Measurements from ENCODE around the gene SNX8.

SNX8 gene

GRCh38 chr7:2220030-2220429 is 94.2 kb downstream of the SNX8 start:
- DNase-seq (ENCODE audit: low spot score) = no peak

DNA sequence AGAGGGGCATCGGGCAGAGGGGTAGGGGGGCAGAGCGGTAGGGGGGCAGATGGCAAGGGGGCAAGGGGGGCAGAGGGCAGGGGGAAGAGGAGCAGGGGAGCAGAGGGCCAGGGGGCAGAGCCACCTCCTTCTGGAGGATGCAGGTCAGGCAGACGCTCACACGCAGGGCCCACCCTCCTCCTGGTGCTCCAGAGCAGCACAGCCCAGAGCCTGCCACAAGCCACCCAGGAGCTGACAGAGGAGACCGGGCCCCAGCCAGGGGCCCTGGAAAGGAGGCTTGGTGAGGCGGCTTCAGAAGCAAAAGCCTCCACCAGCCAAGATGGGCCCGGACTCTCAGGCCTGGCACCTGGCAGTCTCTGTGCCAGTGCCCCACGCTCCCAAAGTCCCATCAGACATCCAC is 94.6 kb downstream of the SNX8 start:
- no peak for DNase-seq (ENCODE audit: low spot score)

DNA sequence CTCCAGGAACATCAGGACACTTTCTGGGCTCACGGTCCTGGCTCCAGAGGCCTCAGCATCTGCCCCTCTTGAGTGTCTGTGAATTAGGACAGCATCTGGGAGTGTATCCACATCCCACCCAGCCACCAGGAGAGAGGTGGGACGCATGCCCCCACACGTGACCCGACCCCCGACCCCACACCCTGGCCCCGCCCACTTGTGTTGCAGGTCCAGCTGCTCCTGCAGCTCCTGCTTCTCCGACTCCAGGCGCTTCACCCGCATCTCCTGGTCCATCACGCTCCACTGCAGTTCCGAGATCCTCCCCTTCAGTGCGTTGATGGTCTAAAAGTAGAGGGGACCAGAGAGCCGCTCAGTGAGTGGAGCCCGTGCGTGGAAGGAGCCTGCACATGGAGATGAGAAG is 95.1 kb downstream of the SNX8 start:
- no peak for DNase-seq (ENCODE audit: low spot score)

DNA sequence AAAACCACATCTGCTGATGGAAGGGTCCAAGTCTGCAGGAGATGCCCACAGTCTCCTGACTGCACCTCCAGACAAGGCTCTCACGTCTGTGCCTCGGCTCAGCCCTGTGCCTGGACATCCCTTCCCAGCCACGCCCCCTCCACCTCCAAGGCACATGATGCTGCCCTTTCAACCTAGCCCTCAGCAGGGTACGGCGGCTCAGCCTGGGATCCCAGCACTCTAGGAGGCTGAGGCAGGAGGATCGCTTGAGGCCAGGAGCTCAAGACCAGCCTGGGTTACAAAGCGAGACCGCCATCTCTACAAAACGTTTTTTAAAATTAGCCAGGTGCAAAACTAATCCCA is 95.8 kb downstream of the SNX8 start:
- no peak for DNase-seq (ENCODE audit: low spot score)

DNA sequence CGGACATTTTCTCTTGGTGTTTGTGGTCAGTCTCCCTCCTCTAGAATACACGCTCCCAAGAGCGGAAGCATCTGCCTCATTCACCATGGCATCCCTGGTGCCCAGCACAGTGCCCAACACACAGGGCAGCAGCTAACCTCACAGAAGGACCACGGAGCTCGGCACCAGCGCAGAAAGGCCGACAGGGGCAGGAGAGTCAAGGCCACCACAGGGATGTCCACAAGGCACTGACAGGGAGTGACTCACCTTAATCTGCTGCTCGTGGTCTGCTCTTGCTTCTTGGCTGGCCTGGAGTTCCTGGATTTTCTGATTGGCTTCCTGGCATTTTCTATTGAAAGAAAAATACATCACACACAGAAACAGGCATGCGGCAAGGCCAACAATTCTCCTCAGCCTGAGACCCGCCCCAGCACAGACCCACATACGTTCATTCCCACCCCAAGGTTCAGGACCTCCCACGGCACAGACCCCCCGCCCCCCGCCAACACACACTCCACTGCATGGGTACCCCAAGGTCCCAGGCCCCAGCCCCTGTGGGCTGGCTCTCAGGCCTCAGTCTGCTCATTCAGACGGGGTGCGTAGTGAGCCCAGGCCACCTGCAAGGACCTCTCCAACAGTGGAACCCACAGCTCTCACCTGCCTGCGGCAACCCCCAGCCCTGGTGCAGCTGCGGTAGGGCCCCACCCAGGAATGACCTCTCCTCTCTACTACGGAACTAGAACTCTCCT is 96.4 kb downstream of the SNX8 start:
- DNase-seq (ENCODE audit: low spot score) = peak; percentile 18

- no peak for DNase-seq (ENCODE audit: low spot score)
Measured at GRCh38 chr7:2217206-2217605, 97.0 kb downstream of the SNX8 start.

- DNase-seq (ENCODE audit: low spot score) = no peak
Measured at GRCh38 chr7:2215851-2216250, 98.4 kb downstream of the SNX8 start.

DNA sequence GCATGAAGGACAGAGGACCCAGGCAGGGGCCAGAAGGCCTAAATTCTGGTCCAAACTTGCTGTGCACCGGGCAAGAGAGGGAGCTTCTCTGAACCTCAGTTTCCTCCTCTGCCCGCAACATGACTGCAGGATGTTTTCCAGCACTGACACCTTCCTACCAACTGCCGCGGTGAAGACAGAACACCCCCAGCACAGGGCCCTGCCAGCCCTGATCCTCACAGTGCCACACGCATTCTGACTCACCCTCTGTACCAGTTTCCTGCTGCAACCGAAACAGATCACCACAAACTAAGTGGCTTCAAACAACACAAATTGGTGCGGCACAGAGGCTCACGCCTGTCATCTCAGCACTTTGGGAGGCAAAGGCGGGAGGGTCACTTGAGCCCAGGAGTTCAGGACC is 99.6 kb downstream of the SNX8 start:
- DNase-seq (ENCODE audit: low spot score) = no peak

DNA sequence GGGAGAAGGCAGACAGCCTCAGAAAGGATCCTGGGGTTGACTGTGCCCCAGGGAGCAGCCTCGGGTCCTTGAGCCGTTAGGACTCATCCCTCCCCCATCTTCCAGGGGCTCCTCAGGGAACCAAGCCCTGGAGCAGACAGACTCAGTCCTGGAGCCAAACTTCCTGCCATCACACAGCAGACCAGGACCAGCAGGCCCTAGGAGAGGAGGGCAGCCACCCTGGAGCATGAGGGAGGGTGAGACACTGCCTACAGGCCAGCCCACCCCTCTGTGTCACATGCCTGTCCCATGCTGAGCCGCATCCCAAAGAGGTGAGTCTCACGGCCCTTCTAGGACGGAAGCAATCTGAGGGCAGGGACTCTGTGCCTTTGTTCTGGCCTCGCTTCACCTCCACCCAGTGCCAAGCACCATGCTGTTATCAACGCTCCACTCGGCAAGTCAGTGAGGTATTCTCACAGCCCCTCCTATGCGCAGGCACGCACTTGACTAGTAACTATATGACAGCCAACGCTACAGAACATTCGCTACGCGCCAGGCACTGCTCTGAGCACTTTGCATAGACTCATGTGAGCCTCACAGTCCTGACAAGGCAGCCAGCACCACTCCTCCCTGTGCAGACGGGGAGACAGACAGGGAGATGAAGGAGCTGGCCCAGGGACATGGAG is 100.6 kb downstream of the SNX8 start:
- DNase-seq (ENCODE audit: low spot score) = no peak

- DNase-seq (ENCODE audit: low spot score) = no peak
Measured at GRCh38 chr7:2212906-2213305, 101.3 kb downstream of the SNX8 start.

DNA sequence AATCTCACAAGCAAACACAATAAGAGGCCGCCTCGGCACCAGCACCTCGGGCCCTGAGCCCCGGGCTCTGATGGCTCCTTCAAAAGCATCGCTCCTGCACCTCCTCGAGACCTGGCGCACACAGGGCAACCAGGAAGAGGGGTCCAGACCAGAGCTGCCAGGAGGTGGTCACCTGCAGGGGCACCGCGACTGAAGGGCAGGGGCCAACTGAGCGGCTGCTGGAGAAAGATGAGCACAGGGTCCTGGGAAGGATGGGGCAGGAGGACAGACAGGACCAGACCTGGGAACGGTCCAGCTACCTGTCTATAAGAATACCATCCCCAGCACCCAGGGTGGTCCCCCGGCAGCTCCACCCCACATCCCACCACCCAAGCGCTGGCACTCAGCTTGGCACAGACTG is 102.3 kb downstream of the SNX8 start:
- DNase-seq (ENCODE audit: low spot score) = no peak

DNA sequence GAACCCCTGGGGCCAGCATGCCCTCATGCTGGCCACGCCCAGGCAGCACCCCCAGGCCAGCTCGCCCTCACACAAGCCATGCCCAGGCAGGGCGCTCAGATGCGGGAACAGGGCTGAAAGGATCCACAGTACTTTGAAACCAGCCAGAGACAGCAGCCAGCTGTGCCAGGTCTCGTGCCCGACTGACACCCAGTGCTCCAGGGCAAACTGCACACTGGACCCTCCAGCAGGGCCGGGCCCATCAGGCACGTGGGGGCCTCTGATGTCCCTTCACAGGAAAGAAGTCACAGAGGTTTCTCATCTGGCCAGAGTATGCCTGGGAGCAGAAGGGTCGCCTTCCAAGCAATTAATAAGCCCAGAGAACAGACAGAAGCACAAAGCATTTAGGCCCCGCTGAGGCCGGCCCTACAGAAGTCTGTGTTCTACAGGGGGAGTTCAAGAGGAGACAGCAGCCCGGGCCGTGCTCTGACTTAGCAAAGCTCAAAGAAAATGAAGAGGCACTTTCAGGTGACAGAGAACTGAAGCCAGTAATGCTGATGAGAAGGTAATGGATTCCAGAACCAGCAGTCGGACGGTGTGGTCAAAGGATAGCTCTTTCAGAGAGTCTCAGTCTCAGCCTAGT is 102.9 kb downstream of the SNX8 start:
- no peak for DNase-seq (ENCODE audit: low spot score)

DNA sequence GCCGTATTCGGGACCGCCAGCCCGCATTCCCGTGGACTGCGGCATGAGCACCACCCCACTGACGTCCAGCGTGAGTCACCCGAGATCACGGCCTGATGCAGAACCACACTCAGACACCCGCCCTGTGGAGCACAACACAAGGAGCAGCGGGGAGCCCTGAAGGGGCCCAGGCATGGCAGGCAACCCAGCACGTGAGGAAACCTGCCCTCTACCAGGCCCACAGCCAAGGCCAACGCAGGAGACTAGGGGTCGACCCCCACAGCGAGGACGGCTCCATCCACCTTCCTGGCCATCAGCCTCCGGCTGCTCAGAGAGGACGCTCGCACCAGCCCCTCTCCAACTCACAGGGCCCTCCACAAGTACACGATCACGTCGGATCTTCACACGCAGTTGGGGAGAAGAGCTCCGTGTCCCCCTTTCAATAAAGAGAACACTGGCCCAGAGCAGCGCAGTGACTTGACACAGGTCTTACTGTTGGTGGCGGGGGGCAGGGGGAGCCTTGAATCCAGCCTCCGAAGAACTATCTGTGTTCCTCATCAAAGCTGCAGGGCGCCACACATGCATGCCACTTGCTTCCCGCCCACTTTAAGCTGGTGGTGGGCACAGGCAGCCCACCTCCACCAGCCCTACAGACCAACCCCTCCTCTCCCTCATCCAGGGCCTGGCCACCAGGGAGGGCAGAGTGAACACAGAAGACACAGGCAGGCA is 103.5 kb downstream of the SNX8 start:
- DNase-seq (ENCODE audit: low spot score) = no peak

- no peak for DNase-seq (ENCODE audit: low spot score)
Measured at GRCh38 chr7:2209961-2210323, 104.3 kb downstream of the SNX8 start.

- peak; percentile 51 for DNase-seq (ENCODE audit: low spot score)
Measured at GRCh38 chr7:2209146-2209960, 104.9 kb downstream of the SNX8 start.

- DNase-seq (ENCODE audit: low spot score) = no peak
Measured at GRCh38 chr7:2208712-2209111, 105.5 kb downstream of the SNX8 start.

DNA sequence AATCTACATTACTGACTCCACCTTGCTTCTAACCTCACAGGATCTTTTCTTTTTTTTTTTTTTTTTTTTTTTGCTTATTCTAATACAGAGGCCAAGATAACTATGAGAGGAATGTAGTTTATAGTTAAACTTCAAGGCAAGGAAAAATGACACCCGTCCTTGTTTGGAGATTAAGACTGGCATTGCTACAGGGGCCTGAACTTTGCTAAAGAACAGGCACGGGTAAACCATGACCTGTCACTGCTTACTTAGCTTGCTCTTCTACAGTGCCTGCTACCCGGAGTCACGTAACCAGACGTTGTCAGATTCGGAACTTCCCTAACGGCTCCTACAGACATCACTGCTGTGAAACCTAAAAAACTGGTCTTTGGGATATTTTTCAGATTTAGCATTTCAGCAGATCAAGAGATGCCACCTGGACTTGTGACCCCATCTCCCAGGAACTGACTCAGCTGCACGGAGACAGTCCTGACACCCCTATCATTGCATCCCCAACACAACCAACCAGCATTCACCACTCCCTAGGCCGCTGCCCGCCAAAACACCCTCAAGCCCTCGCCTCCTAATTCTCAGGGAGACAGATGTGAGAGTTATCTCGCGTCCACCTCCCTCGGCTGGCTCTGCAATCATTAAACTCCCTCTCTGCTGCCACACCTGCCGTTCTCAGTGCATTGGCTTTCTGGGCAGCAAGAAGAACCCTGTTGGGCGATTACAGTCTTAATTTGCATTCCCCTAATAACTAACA is 109.0 kb downstream of the SNX8 start:
- DNase-seq (ENCODE audit: low spot score) = no peak

GRCh38 chr7:2204446-2204845 is 109.8 kb downstream of the SNX8 start:
- no peak for DNase-seq (ENCODE audit: low spot score)

- no peak for DNase-seq (ENCODE audit: low spot score)
Measured at GRCh38 chr7:2203766-2204300, 110.4 kb downstream of the SNX8 start.

DNA sequence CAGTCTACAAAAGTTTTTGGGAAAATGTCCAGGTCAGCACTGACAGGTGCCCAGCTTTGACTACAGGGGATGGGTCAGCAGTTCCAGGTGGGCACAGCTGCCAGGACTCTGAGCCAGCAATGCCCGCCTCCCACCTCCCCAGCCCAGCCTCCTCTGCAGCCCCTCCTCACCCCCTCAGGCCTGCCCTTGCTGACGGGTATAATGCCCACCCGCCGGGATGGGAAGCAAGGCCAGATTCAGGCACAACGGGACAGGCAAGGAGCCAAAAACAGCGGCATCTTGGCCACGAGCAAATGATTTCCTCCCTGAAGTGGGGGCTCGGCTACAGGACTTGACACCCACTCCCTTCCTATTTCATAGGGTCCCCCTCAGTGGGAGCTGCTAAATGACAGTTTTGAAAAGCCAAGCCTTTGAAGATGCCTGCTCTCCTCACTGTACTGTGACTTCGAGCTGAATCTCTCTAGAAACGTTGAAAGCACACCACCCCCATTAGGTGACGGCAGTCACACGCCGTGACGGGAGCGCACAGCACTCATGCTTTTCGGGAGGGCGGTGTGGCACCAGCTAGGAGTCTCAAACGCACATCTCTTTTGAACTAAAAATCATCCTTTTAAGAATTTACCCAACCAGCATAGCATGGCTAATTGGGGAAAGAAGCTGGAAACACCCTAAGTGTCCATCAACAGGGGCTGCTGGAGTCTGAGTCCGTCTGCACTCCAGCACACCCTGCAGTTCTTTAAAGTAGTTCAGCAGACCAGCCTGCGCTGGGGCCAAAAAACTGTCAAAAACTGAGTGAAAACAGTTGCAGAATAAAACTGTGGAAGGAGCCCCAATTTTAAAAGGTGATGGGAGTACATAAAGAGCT is 111.1 kb downstream of the SNX8 start:
- DNase-seq (ENCODE audit: low spot score) = no peak
